ENCODE data around the gene UVSSA.

Gene UVSSA

DNA sequence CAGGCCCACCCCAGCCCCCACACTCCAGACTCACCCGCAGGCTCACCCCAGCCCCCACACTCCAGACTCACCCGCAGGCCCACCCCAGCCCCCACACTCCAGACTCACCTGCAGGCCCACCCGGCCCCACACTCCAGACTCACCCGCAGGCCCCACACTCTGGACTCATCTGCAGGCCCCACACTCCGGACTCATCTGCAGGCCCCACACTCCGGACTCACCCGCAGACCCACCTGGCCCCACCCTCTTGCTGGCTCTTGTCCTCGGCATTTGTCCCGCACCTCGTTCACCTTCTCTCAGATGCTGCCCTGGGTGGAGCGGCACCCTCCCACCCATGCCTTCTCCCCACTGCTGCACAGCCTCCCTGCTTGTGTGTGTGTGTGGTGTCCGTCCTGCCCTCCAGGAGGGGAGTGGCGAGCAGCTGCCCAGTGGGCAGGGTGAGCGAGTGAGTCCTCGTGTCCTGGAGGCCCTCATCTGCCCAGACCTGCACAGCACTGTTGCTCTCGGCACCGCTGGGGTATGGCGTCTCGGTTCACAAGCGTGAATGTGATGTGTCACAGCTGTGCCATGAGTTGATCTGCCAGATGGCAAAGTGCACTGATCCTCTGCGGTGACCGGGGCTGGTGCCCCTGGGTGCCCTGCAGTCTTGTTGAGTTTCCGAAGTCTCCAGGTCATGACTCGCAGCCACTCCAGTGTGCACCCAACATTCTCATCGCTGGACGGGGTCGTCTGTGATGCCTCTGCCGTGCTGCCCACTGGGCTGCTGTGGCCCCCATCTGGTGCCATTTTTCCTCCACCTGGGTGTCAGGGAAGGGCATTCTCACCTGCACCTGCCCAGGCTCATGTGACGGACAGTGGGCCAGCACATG, 29.6 kb upstream of the UVSSA start:
- no peak for DNase-seq

DNA sequence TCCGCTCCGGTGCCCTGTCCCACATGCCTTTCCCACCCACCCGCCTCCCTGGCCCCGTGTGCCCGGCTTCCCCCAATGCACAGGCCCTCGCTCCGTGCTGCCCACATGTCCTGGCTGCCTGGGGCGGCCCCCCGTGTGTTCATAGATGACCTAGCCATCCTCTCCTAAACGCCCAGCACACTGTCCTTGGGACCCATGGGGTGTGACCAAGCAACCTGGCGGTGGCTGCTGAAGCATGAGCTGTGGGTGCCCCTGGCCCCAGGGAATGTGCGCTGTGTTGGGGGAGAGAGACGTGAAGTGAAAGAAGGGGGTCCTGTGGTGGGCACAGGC, 29.0 kb upstream of the UVSSA start:
- no peak for DNase-seq

DNA sequence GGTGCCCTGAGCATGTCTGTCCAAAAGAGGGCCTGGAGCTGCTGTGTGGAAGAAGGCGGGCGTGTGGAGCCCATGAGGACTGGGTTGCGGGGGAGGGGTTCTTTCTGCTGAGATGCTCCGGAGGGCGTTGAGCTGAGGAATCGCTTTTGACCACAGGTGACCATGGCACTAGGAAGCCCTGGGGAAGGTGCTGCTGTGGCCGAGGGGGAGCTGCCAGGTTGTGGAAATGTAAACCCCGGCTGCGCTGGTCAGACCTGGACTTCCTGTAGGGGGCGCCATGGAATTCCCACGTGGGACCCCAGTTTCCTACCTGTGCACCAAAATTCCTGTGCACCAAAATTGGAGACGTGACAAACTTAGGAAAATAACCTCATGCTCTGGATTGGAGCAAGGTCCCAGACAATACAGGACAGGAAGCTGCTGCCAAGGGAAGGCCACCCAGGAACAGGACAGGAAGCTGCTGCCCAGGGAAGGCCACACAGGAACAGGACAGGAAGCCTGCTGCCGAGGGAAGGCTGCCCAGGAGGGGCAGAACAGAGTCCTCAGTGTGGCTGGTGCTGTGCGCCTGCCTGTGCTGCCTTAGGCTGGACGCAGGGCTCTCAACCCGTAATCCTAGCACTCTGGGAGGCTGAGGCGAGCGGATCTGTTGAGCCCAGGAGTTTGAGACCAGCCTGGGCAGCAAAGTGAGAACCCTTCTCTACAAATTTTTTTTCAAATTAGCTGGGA, 28.4 kb upstream of the UVSSA start:
- no peak for DNase-seq

DNA sequence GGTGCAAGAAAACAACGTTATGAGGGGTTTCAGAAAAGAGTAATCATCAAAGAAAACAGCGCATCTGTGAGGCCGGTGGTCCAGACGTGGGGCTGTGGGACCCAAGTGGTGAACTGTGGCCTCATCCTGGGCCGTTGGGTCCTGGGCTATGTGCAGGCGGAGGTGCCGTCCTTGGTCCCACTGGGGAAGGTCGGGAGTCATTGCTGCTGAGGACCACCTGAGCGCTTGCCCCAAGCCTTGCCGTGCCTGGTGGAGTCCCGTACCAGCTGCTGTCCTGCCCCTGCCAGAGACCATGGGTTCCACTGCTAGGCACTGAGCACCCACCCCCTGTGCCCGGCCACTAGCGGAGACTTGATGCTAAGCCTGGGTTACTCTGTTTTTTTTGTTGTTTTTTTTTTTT, 25.5 kb upstream of the UVSSA start:
- no peak for DNase-seq

DNA sequence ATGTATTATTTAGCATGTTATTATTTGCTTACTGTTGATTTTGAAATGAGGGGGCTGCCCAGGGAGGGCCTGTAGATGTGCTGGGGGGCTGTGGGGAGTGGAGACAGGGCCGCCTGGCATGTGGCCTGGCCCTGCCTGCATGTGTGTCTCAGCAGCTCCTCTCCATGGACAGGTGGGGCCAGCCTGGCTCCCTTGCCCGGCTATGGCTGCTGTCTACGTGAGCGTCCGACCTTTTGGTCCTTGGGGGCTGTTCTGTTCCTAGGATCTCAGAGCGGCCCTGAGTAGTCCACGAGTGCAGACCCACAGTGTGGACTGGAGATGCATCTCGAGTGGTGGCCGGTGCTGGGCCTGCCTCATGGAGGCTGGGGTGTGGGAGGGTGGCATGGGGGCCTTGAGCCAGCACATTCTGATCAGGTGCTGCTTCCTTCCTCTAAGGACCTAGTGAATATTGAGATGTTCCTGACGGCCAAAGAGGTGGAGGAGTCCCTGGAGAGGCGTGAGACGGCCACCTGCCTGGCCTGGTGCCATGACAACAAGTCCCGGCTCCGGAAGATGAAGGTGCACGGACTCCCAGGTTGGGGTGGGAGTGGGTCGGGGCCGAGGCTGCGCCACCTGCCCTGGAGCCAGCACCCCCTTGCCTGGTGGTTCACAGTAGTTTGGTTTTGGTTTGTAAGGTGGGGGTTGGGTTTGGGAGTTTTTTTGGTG, 24.9 kb upstream of the UVSSA start:
- DNase-seq = no peak

DNA sequence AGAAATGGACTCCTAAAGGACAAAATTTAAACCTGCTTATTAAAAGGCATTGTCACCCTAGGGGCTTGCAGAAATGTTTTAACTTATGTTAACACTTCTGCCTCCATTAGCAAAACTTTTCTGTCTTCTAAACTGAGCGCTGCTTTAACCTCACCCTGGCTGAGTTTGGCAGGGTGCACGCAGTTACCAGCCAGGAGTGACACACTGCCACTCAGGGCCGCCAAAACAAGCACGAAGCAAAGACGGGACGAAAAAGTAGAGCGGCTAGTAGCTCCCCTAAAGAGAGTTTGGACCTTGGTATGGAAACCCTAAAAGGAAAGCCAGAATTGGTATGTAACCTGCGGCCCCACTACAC, 23.8 kb upstream of the UVSSA start:
- no peak for DNase-seq

DNA sequence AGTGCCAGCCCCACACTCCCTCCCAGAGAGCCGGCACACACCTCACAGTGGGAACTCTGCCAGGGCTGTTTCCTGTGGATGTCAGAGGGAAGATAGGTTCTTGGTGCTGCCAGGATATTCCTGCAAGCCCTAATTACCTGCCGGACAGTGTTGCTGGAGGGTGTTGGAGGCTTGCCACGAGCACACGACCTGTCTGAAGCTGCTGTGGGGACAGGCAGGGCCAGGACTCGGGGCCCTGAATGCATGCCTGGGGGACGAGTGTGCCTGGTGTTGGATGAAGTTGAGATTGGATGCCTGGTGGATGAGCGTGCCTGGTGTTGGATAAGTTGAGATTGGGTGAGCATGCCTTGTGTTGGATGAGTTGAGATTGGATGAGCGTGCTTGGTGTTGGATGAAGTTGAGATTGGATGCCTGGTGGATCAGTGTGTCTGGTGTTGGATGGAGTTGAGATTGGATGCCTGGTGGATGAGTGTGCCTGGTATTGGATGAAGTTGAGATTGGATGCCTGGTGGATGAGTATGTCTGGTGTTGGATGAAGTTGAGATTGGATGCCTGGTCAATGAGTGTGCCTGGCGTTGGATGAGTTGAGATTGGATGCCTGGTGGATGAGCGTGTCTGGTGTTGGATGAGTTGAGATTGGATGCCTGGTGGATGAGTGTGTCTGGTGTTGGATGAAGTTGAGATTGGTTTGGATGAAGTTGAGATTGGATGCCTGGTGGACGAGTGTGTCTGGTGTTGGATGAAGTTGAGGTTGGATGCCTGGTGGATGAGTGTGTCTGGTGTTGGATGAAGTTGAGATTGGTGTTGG, 23.2 kb upstream of the UVSSA start:
- peak; percentile 86 for DNase-seq

DNA sequence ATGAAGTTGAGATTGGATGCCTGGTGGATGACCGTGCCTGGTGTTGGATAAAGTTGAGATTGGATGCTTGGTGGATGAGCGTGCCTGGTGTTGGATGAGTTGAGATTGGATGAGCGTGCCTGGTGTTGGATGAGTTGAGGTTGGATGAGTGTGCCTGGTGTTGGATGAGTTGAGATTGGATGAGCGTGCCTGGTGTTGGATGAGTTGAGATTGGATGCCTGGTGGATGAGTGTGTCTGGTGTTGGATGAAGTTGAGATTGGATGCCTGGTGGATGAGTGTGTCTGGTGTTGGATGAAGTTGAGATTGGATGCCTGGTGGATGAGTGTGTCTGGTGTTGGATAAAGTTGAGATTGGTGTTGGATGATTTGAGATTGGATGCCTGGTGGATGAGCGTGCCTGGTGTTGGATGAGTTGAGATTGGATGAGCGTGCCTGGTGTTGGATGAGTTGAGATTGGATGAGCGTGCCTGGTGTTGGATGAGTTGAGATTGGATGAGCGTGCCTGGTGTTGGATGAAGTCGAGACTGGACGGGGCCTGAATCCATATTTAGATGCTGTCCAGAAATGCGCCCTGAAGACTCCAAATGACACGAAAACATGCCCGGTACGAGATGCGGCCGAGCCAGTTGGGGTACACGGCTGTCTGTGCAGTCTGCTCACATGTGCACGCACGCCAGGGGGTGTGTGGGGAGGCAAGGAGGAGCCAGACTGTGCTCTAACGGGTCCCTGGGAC, 22.4 kb upstream of the UVSSA start:
- peak; percentile 35 for DNase-seq

DNA sequence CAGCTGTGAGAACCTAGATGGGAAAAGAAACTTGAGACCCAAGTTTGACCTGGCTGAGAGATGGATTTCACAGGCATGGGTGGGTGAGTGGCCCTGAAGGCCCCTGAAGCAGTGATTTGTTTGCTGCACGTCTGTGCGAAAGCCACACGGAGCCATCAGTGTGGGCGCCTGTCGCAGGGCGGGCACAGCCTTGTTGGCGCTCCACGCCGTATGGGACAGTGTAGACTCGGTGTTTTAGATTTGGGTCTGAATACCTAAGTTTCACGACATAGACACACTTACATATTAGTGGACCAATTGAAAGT, 21.9 kb upstream of the UVSSA start:
- no peak for DNase-seq

DNA sequence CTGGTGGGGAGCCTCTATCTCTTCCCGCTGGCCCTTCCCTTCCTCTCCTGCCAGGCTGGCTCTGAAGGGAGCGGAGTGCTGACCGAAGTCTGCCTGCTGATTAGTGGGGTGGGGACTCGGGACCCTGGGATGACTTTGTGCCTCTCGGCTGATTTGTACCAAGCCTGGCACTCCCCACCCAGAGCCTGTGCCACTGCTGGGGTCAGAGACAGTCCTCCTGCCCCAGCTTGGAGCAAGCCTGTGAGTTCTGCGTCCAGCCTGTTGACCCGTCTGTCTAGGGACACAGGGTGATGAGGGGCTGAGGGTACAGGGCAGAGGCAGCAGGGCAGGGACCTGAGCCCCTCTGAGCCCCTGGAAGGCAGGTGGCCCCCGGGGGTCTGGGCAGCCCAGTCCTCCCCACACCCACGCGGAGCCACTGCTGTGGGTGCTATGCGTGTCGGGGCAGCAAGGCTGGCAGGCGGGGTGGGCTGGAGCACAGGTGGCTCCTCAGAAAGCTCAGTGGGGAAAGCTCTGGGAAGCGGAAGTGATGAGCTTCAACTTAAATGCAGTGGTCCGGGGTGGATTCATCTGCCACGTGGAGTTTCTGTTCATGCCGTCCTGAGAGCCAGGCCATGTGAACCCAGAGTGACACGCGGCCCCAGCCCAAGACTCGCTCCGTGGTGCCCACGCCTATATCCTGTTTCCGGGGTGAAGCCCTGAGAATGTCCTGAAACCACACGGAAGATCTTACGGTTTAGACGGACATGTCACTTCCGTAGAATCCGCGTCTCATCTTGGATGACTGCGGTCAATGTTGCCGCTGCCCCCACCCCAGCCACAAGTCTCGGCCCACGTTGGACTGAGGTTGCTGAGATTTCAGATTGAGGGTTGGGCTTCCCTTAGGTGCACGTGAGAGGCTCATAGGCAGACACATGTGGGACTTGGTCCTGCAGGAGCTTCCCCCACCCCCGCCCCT, 21.1 kb upstream of the UVSSA start:
- no peak for DNase-seq

DNA sequence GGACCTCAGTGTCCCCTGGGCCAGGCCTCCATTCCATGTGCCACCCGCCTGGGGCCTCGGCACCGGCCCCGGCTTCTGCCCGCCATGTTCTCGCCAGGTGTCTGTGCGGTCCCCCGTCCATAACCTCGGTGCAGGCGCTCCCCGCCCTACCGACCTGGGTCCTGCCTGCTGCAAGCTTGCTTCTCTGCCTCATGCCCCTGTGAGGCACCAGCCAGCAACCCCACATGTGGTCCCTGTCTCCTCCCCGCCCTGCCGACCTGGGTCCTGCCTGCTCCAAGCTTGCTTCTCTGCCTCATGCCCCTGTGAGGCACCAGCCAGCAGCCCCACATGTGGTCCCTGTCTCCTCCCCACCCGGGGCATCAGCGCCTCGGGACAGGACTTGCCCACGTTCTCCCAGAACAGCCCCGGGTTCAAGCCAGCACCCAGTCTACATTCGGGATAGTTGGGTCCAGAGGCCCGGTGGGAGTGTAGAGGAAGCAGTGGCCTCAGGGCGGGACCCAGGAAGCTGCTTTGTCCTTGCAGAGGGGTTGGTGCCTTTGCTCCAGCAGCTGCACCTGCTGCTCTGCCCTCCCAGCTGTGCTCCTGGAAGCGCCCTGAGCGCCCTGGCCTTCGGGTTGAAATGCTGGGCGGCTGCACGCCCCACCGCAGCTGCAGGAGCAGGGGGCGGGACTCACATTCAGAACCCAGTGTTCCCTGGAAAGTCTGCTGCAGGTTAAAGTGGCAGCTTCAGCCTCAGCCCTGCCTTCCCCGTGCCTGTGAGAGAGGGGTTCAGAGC, 20.1 kb upstream of the UVSSA start:
- no peak for DNase-seq

DNA sequence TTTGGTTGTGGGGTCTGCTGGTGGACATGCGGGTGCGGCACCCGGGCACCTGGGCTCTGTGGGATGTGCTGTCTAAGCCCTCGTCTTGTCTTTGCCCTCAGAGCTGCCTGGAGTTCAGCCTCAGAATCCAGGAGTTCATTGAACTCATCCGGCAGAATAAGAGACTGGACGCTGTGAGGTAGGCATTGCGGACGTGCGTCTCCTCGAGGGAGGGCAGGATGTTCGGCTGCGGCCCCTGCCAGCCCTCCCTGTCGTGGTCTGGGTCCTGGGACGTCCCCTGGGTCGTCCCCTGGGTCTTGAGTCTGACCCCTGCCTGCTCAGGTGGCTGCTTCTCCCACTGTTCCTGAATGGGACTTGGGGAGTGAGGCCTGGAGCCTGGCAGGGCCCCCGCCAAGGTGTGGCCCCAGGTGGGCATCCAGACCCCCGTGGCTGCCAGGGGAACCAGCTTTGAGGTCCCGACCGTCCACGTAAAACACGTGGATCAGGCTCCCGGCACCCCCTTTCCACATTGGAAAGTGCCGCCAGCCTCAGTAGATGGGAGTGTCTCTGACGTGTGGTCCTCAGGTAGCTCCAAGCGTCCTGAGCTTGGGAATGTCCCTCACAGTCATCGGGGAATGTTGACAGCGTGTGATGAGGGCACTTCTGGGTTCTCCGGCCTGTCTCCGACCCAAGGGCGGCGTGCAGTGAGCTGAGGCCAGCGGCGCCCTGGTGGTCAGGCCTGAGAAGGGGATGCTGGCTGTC, 19.3 kb upstream of the UVSSA start:
- DNase-seq = no peak

DNA sequence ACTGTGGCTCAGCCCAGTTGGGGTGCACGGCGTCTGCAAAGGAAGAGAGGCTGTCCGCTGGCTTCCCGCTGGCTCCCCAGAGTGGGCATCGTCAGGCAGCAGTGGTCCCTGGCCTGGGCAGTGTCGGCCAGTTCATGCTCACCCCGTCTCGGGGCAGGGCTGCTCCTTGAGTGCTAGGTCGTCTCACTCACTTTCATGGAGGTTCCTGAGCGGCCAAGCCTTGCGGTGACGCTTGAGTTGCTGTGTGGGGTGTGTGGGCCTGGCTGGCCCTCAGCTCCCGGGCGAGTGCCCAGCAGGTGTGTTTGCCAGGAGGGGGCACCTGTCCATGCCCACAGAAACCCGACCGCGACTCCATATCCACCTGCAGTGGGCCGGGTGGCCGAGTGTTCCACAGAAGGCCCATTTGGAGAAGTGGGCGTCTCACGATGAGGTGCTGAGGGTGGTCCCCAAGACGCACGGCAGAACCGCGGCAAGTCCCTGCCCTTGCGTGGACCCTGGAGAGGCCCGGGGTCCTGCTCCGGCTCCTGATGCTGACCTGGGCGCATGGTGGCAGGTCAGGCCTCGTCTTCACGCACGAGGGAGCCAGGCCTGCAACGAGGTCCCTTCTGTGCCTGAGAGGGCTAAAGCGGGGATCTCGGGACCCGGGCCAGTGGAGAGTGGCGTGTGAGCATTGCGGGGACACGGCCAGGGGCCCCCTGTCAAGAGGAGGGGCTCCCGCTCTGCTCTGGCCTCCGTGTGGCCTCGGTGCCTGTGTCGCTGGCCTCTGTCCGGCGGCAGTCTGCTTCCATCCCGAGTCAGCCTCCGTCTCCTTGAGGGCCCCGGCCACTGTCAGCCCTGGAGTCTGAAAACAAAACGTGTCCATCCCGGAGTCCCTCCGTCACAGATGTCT, 18.5 kb upstream of the UVSSA start:
- no peak for DNase-seq

DNA sequence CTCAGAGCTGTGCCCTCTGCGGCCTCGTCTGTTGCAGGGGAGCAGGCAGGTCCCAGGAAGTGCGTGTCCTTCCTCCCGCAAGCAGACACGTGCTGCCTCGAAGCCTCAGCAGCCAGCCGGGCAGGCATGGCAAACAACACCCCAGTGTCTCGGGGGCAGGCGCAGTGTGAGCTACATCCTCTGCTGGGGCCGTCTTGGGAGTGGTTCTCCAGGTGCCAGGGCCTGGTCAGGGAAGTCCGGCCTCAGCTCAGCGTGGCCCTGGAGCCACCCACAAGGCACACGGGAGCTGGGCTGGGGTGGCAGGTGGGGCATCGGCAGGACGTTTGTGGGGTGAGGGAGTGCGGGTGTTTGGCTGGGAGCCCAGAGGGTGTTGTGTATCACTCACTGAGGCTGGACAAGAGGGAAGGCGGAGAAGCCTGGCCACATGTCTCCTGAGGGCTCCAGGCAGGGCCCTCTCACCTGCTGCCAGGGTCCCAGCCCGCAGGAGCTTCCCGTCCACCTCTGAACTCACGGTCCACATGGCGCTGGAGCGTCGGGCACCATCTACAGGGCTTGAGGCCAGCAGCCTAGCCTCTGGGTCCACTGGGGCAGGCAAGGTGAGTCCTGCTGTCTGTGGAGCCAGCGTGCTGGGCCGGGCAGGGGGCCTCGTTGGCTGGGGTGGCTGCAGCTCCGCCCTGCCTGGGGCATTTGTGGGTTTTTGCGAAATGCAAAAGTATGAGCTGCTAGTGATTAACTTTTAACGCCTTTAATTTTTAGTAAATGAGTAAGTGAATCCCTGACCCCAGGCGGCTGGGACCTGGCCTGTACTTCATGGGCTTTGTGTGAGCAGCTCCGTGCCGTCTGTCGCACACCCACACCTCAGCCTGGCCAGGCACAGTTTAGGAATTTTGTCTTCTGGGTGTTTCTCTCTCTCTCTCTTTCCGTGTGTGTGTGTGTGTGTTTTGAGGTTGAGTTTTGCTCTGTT, 17.3 kb upstream of the UVSSA start:
- no peak for DNase-seq

DNA sequence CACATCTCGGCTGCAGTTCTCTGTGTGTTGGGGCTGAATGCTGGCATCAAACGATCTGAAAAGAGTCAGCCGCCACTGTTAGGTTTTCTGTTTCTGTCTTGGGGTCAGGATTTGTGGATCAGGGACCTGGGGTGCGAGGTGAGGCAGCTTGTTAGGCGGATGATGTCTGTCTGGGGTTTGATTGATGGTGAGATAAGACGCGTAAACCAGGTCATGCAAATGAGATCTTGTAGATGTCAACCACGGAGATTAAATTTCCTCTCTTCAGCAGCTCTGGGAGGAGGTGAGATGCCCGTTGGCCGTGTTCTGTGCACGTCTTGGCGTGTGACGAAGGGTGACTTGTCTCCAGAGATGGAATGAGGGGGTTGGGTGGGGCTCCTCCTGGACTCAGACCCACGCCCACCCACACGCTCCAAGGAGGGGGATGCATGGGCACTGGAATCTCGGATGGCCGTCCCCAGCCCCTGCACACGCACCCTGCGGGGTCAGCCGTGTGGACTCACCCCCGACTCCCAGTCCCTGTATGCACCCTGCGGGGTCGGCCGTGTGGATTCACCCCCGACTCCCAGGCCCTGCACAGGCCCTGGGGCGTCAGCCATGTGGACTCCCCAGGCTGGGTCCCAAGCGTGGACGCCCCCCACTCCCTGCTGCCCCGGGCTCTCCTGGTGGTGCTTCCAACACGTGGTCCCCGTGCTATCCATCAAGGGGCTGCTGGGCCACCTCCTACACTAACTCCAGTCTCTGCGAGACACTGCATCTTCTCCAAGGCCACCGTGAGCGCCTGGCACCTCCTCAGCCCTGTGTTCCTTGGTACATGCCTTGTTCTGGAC, 16.0 kb upstream of the UVSSA start:
- no peak for DNase-seq

DNA sequence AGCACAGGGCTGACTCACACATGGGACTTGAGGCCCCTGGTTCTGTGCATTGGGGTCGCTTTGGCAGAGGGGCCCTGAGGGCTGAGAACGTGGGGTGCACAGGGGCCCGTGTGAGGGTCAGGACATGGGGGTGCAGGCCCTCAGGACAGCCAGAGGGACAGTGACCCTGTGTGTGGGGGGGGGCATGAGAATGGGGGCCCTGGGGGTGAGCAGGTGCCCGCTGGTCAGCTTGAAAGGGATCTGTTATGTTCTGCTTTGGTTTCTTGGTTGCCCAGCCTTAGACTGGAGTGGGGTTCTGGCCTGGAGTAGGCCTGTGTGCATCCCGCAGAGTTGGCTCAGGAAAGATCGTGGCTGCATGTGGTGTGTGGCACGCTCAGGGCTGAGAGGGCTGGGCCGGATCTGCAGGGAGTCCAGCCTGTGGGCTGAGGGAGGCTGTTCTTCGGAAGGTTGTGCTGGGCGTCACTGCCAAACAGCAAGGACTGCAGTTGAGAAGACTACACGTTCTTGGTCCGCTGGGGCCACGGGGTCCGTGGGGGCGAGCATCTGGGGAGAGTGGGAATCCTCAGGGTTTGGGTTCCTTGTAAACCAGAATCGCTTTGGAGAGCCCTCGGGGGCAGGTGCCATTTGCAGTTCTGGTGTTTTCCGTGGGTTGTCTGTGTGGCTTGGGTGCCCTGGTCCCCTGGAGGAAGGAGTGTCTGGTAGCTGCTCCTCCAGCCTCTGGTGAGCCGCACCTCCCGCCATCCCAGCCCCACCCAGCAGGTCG, 15.2 kb upstream of the UVSSA start:
- no peak for DNase-seq

Measured in HCEC 1CT (cell line).